ENCODE data around the gene SLK.

GRCh38 chr10:103983367-103983911, 16.5 kb downstream of the SLK start:
- TF ChIP-seq POLR2A (IDR thresholded peaks at IDR 0.05; ENCODE audit: low read depth, low read length) (no peak), NFE2L2 (IDR thresholded peaks at IDR 0.05; ENCODE audit: low read depth, low read length) (no peak), MAFK (IDR thresholded peaks at IDR 0.05; ENCODE audit: low read depth, low read length) (no peak), RFX5 (IDR thresholded peaks at IDR 0.05; ENCODE audit: low read depth, low read length) (no peak), SMC3 (IDR thresholded peaks at IDR 0.05; ENCODE audit: low read depth, low read length) (no peak), CEBPB (IDR thresholded peaks at IDR 0.05; ENCODE audit: low read depth, low read length) (no peak), RCOR1 (IDR thresholded peaks at IDR 0.05; ENCODE audit: insufficient replicate concordance, low read length) (no peak), MAZ (IDR thresholded peaks at IDR 0.05; ENCODE audit: borderline replicate concordance, low read depth, low read length) (no peak), MXI1 (IDR thresholded peaks at IDR 0.05; ENCODE audit: borderline replicate concordance, low read depth, low read length) (no peak), USF2 (IDR thresholded peaks at IDR 0.05; ENCODE audit: low read depth, low read length) (no peak), CHD1 (IDR thresholded peaks at IDR 0.05; ENCODE audit: low read depth, low read length) (no peak)
- TF ChIP-seq, protein P1, sequence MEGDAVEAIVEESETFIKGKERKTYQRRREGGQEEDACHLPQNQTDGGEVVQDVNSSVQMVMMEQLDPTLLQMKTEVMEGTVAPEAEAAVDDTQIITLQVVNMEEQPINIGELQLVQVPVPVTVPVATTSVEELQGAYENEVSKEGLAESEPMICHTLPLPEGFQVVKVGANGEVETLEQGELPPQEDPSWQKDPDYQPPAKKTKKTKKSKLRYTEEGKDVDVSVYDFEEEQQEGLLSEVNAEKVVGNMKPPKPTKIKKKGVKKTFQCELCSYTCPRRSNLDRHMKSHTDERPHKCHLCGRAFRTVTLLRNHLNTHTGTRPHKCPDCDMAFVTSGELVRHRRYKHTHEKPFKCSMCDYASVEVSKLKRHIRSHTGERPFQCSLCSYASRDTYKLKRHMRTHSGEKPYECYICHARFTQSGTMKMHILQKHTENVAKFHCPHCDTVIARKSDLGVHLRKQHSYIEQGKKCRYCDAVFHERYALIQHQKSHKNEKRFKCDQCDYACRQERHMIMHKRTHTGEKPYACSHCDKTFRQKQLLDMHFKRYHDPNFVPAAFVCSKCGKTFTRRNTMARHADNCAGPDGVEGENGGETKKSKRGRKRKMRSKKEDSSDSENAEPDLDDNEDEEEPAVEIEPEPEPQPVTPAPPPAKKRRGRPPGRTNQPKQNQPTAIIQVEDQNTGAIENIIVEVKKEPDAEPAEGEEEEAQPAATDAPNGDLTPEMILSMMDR (conservative IDR thresholded peaks at IDR 0.05; ENCODE audit: low read depth, low read length): no peak

Measured in IMR-90 (cell line).